Endothelial cell of hepatic sinusoid (primary cell): ENCODE data around the gene IGSF6.

Source experiments
- in situ Hi-C: cut with HindIII; loops from 2 replicates; pipeline ENCODE4 v1.10.0; 2017; ENCODE audit warnings: low sequenced_read_pairs

IGSF6 gene

DNA sequence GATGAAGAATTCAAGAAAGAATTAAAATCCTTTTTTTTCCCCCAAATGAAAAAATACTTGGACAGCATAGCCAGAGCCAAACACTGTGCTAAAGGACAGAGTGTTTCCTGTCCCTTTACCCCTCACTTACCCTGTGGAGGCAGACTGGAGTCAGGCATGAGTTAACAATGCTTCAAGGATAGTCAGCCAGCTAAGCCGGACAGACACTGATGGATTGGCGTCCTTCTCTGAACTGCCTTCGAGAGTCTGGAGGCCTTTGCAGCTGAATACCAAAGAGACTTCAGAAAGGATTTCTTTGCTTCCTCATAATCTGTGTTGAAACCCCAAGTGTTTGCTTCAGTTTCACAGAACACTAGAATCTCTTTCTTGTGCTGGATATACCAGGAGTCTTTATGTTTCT lies 48.5 kb downstream of the IGSF6 start:
- in situ Hi-C loops = loop anchor here (5.0 kb wide), 1 partner anchor 43 kb away; no protein-coding TSS in a partner anchor

DNA sequence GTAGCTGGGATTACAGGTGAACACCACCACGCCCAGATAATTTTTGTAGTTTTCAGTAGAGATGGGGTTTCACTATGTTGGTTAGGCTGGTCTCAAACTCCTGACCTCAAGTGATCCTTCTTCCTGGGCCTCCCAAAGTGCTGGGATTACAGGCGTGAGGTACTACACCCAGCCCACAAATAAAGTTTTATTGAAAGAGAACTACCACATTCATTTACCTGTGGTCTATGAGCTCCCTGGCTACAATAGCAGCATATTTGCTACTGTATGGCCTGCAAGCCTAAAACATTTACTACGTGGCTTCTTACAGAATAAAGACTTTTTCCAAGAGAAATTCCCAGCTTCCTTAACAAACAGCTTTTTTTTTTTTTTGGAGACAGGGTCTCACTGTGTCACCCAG lies 49.6 kb downstream of the IGSF6 start:
- in situ Hi-C loops = loop anchor here (5.0 kb wide), 1 partner anchor 45 kb away; no protein-coding TSS in a partner anchor

DNA sequence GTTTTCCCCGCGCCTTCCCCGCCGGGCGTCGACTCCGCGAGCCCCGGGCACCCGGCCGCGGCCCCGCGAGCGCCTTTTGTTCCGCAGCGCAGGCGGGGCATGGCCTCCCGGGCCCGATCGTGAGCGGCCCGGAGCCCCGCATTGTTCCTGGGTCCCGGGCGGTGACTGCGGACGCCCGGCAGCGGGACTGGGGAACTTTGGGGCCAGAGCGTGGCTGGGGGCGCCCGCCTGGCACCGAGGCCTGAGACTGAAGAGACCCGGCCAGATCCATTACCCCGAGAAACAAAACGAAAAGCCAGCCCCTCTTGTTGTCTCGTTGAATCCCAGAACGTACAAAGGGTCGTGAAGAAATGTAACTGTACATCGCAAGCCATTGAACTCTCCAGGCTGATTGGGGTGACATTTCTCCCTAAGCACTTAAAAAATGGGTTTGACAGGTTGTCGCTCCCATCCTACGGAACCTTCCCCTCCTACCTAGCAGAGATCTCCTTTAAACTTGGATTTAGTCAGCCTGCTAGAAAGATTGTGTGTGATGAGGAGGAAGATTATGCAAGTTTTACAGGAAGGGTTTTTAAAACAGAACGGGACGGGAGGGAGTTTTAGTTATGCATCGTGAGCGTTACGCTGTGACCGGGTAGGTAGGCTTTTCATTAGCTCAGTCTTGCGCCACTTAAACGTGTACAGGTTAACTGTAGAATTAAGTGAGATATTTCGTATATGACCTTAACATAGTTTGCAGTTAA lies 52.2 kb downstream of the IGSF6 start:
- in situ Hi-C loops = loop anchor here (5.0 kb wide), 1 partner anchor 47 kb away; no protein-coding TSS in a partner anchor

DNA sequence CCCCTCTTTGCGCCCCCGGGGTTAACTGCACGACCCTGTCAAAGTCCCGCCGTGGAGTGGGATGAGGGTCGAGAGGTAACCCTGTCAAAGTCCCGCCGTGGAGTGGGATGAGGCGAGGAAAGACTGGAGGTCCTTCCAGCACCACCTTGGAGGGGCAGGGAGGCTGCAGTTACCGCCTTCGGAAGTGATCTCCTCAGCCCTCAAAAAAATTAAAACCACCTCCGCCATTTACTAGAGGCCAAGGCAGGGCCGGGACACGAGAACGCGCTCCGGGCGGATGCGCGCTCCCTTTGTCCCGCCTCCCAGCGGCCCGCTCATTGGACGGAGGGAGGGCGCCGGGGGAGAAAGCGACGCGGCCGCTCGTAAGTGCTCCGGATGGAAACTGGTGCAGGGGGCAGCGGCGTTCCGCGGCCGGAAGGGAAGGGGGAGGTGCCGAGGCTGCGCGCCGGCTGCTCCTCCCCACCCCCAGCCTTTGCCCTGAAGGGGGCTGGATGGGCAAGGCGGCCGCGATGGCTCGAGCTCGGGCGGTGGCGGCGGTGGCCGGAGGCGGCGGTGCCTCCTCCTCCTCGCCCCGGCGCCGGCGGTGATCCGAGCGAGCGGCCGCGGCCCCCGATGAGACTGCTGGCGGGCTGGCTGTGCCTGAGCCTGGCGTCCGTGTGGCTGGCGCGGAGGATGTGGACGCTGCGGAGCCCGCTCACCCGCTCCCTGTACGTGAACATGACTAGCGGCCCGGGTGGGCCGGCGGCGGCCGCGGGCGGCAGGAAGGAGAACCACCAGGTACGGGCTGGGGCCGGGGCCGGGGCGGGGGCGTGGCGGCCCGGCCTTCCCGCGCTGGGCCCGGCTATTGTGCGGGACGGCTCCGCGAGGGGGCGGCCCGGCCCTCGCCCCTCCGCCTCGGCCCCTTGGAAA lies 53.0 kb downstream of the IGSF6 start, which contains the start of gene METTL9:
Gene METTL9, plus strand, starts transcription at position 456 of the 909 bp plus-strand sequence. Its CDS starts 157 bp downstream, at position 613.
- in situ Hi-C loops = loop anchor here (5.0 kb wide), 1 partner anchor 48 kb away; no protein-coding TSS in a partner anchor

DNA sequence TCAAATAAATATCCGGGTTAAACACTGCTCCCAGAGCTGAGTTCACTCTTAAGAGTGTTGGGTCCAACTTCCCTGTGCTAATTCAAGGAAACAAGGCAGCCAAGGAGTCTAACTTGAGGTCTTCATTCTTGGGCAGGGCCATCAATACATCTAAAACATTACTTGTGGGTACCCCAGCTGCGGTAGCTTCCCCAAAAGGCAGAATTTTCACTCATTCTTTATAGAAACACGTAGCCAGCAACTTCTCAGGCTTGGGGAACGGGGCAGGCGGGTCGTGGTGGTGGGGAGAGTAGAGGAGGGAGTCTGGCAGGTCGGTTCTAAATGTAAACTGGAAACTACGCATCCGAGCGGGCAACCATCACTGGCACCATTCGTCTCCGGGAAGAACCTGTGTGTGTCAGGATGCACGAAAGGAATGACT lies 53.7 kb downstream of the IGSF6 start:
- in situ Hi-C loops = no loop called here

DNA sequence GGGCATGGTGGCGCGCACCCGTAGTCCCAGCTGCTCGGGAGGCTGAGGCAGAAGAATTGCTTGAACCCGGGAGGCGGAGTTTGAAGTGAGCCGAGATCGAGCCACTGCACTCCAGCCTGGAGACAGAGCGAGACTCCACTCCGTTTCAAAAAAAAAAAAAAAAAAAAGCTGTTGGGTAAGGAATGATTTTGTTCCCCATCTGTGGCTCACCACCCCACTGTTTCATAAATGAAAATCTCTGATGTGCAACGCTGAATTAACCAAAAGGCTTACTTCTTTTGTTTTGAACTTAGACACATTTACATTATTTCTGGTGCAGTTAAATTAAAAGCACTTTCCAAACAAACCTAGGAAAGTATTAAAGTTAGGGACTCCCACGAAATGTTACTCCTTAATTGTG lies 54.2 kb downstream of the IGSF6 start:
- in situ Hi-C loops = no loop called here

DNA sequence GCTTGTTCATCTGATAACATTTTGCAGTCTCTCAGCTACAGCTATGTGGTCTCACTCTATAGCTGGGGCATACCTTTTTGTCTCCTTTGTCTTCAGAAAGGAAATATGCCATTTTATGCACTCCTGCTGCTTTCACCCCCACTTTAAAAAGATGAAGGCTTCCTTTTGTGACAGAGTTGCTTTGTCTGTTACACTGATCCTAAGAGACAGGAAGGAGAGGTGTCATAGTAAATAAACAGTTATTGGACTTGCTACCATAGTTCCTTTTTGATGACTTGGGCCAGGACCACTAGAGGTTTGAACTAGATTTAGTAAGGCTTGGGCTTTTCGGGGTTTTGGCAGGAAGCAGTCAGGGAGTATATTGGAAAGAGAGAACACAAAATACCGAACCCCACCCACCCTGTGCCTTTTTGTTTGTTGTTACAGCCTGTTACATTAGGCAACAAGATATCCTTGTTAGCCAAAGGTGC lies 54.8 kb downstream of the IGSF6 start:
- in situ Hi-C loops = no loop called here

DNA sequence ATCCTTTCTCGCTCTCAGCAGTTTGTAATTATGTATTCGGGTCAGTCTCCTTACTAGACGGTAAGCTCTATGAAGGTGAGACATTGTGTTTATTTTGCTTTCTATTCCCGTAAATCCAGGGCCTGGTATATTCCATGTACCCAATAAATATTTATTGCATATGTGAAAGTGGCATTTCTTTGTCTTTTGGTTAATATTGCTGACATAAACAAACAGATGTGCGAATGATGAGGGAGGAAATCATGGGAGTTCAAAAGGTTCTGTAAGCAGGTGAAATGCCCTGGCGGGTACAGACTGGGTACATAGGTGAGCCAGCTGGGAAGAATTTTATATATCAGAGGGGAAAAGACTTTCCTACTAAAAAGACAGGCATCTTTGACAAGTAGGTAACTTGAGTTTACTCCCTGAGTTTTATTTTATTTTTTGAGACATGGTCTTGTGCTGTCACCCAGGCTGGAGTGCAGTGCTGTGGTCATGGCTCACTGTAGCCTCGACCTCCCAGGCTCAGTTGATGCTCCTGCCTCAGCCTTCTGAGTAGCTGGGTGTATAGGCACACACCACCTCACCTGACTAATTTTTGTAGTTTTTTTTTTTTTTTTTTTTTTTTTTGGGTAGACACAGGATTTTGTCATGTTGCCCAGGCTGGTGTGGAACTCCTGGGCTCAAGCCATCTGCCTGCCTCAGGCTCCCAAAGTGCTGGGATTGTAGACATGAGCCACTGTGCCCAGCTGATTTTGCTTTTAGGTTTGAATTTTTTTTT lies 58.7 kb downstream of the IGSF6 start:
- in situ Hi-C loops = no loop called here

DNA sequence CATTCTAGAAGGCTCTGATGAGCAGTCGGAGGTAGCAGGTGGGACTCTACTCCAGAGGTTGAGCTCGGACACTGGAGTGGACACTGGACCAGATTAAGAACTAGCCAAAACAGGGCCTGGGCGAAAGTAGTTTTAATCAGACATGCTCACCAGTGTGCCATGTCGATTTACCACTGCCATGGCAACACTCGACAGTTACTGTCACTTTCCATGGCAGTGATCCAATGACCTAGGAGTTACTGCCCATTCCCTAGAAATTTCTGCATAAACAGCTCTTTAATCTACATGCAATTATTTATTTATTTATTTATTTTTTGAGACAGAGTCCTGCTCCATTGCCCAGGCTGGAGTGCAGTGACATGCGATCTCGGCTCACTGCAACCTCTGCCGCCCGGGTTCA lies 60.2 kb downstream of the IGSF6 start:
- in situ Hi-C loops = no loop called here

DNA sequence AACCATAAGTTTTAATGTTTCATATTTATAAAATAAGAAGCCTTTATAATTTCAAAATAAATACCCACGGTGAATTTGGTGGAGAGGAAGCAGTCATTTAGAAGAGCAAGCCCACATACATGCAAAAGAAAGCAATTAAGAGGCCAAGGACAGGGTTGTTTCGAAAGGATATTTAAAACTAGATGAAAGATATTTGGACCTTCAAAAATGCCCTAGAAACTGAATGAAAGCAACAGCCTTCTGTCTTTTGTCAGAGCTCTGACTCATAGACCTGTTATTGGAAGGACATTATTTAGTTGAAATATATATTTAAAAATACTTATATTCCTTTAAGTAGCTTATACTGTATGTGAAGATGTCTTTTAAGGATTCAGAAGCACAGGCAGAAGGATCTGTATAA lies 61.6 kb downstream of the IGSF6 start:
- in situ Hi-C loops = no loop called here

DNA sequence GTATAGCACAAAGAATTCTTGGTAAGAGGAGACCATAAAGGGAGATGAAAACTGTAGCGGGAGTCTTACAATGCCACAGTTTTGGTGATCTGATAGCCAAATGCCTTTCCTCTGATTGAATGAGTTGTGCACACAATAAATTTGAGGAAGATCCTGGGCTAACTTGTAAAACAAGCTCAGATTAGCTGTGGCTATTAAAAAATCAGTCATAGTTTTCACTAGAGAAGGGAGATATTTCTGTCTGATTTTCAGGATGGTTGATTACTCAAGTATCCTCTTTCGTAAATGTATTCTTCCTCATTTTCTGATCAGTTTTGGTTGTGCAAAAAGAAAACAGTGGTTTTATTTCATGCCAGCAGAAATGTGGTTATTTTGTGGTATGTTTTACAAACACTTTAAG lies 62.1 kb downstream of the IGSF6 start:
- in situ Hi-C loops = no loop called here

DNA sequence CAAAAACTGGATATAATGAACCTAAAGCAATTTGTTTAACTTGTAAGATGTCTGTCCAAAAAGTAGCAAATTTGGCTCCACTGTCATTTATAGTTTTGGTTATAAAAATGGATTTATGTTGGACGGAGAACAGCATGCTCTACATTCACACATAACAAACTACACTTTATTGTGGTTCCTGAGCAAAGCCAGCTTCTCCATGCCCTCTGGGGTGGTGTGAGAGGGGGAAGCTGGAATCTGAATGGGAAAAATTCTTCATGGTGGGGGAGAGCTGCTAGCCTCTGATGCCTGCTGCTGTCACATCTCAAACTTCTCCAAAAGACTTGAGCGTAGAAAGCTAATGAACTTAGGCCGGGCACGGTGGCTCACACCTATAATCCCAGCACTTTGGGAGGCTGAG lies 62.9 kb downstream of the IGSF6 start:
- in situ Hi-C loops = no loop called here
